Embryonic facial prominence (tissue), 1 donor: ENCODE results near the gene ALG14.
A peak's percentile ranks its signal among the peaks of the same experiment; 100 is the strongest.
"Not testable (repeated sequence)": the region's sequence is repeated elsewhere in the genome, so short reads cannot be mapped to it uniquely, and the experiment has no call there.

Experiments
- DNase-seq: peaks from one replicate; pipeline ENCODE4 v3.0.0-alpha.2; 2016; ENCODE audit errors: extremely low spot score

ALG14 gene

GRCh38 chr1:95041491-95042165 lies 31.1 kb downstream of the ALG14 start:
- DNase-seq = peak; percentile 81

- no peak for DNase-seq
Observed at GRCh38 chr1:95040032-95040525, 32.7 kb downstream of the ALG14 start.

- no peak for DNase-seq
Observed at GRCh38 chr1:95039360-95040031, 33.3 kb downstream of the ALG14 start.

- DNase-seq = peak; percentile 26
Observed at GRCh38 chr1:95035536-95035935, 37.2 kb downstream of the ALG14 start.

GRCh38 chr1:95034506-95034905 lies 38.2 kb downstream of the ALG14 start:
- no peak for DNase-seq

GRCh38 chr1:95033843-95034242 lies 38.9 kb downstream of the ALG14 start:
- peak; percentile 17 for DNase-seq

GRCh38 chr1:95029532-95029931 lies 43.2 kb downstream of the ALG14 start:
- no peak for DNase-seq

GRCh38 chr1:95028954-95029353 lies 43.8 kb downstream of the ALG14 start:
- DNase-seq = no peak

- no peak for DNase-seq
Observed at GRCh38 chr1:95027046-95027445, 45.7 kb downstream of the ALG14 start.

GRCh38 chr1:95023399-95024043 lies 49.2 kb downstream of the ALG14 start:
- no peak for DNase-seq

GRCh38 chr1:95022644-95022926 lies 50.2 kb downstream of the ALG14 start:
- no peak for DNase-seq

GRCh38 chr1:95021805-95022643 lies 50.7 kb downstream of the ALG14 start:
- no peak for DNase-seq

- no peak for DNase-seq
Observed at GRCh38 chr1:95021119-95021518, 51.6 kb downstream of the ALG14 start.

GRCh38 chr1:95019466-95019865 lies 53.3 kb downstream of the ALG14 start:
- not testable (repeated sequence) for DNase-seq

- no peak for DNase-seq
Observed at GRCh38 chr1:95018602-95019369, 54.0 kb downstream of the ALG14 start.

GRCh38 chr1:95017775-95018174 lies 55.0 kb downstream of the ALG14 start:
- no peak for DNase-seq

- no peak for DNase-seq
Observed at GRCh38 chr1:95015076-95015475, 57.7 kb downstream of the ALG14 start.

- DNase-seq = no peak
Observed at GRCh38 chr1:95013950-95014574, 58.7 kb downstream of the ALG14 start.

GRCh38 chr1:95012389-95012788 lies 60.4 kb downstream of the ALG14 start:
- no peak for DNase-seq

GRCh38 chr1:95010158-95010557 lies 62.6 kb downstream of the ALG14 start:
- DNase-seq = no peak

GRCh38 chr1:95007687-95008086 lies 65.1 kb downstream of the ALG14 start:
- no peak for DNase-seq
